ENCODE data around the gene STEAP1B. TPM values are rescaled to one million over a fixed set of nuclear protein-coding genes. Genes with fewer than 3 reads are reported as not detected.

Gene STEAP1B
- total RNA-seq, 2 experiments from 2014 or later, result not detected

GRCh38 chr7:22488643-22489462 lies 11.1 kb downstream of the STEAP1B start:
- H3K9me3 Mint-ChIP-seq, result no peaks in the 10 kb centered on the region

GRCh38 chr7:22487978-22488642 lies 11.9 kb downstream of the STEAP1B start:
- ATAC-seq (ENCODE audit: poor library complexity), result no peak

More at GRCh38 chr7:22488643-22489462, 11.1 kb downstream of the STEAP1B start:
- POLR2A ChIA-PET, result no interaction called here
- no peaks in the 10 kb centered on the region for H3K36me3 Mint-ChIP-seq (ENCODE audit: low read depth)
- CTCF ChIA-PET, result interaction anchor here (0.7 kb wide), 1 partner anchor 376 kb away, joined by 3 read pairs; no protein-coding TSS in a partner anchor
- Histone ChIP-seq H3K27ac (ENCODE audit: low read depth in 1 of 2, low read length in 2 of 2) (no peak overlapping the region), H3K4me3 (ENCODE audit: low read length) (no peak overlapping the region), H3K4me1 (ENCODE audit: insufficient read depth, low read length) (no peaks in the 10 kb centered on the region), H3K9me3 (ENCODE audit: control insufficient read depth in 1 of 2, insufficient read depth in 1 of 2, low read length in 2 of 2) (no peaks in the 10 kb centered on the region), H3K36me3 (ENCODE audit: insufficient read depth, low read length) (no peaks in the 10 kb centered on the region), H3K27me3 (ENCODE audit: control insufficient read depth in 1 of 2, insufficient read depth in 2 of 2, low read length in 2 of 2) (peaks cover 0 to 4% of the 10 kb centered on the region in 2 experiments)
- no peaks in the 10 kb centered on the region for H3K27me3 Mint-ChIP-seq
- ATAC-seq (ENCODE audit: poor library complexity), result peak; percentile 65
- H3K4me3 Mint-ChIP-seq, result no peak overlapping the region
- no peaks in the 10 kb centered on the region for H3K4me1 Mint-ChIP-seq (ENCODE audit: low read depth)
- intact Hi-C loops (cut with DNase I, micrococcal nuclease), result loop anchor here (1.0 to 2.0 kb wide), 2 partner anchors 379 to 386 kb away; no protein-coding TSS in a partner anchor
- peak; percentile 91 for TF ChIP-seq CTCF (IDR thresholded peaks at IDR 0.05)
- H3K27ac Mint-ChIP-seq, result no peak overlapping the region
- DNase-seq, result peak; percentile 20 to 80 (median 46)

GRCh38 chr7:22486597-22486996 lies 13.4 kb downstream of the STEAP1B start:
- no peak for TF ChIP-seq CTCF (IDR thresholded peaks at IDR 0.05)
- H3K4me3 ChIP-seq (ENCODE audit: low read length), result no peak overlapping the region
- no peak overlapping the region for H3K27ac ChIP-seq (ENCODE audit: low read depth in 1 of 2, low read length in 2 of 2)
- peaks cover 0 to 4% of the 10 kb centered on the region in 2 experiments for H3K27me3 ChIP-seq (ENCODE audit: control insufficient read depth in 1 of 2, insufficient read depth in 2 of 2, low read length in 2 of 2)
- no peaks in the 10 kb centered on the region for H3K9me3 ChIP-seq (ENCODE audit: control insufficient read depth in 1 of 2, insufficient read depth in 1 of 2, low read length in 2 of 2)
- ATAC-seq (ENCODE audit: poor library complexity), result no peak
- POLR2A ChIA-PET, result no interaction called here
- intact Hi-C loops (cut with DNase I, micrococcal nuclease), result no loop called here
- Mint-ChIP-seq H3K9me3 (no peaks in the 10 kb centered on the region), H3K4me3 (no peak overlapping the region), H3K4me1 (ENCODE audit: low read depth) (peaks cover 3% of the 10 kb centered on the region), H3K27me3 (no peaks in the 10 kb centered on the region), H3K36me3 (ENCODE audit: low read depth) (no peaks in the 10 kb centered on the region), H3K27ac (no peak overlapping the region)
- no peak for DNase-seq
- CTCF ChIA-PET, result no interaction called here
- H3K4me1 ChIP-seq (ENCODE audit: insufficient read depth, low read length), result peaks cover 4% of the 10 kb centered on the region
- no peaks in the 10 kb centered on the region for H3K36me3 ChIP-seq (ENCODE audit: insufficient read depth, low read length)

More at GRCh38 chr7:22487978-22488642, 11.9 kb downstream of the STEAP1B start:
- no peak overlapping the region for H3K27ac Mint-ChIP-seq
- H3K4me3 Mint-ChIP-seq, result no peak overlapping the region
- ChIA-PET POLR2A (no interaction called here), CTCF (no interaction called here)
- H3K27ac ChIP-seq (ENCODE audit: low read depth in 1 of 2, low read length in 2 of 2), result no peak overlapping the region
- no peaks in the 10 kb centered on the region for H3K9me3 Mint-ChIP-seq
- no peaks in the 10 kb centered on the region for H3K9me3 ChIP-seq (ENCODE audit: control insufficient read depth in 1 of 2, insufficient read depth in 1 of 2, low read length in 2 of 2)
- H3K4me1 Mint-ChIP-seq (ENCODE audit: low read depth), result no peaks in the 10 kb centered on the region
- H3K36me3 Mint-ChIP-seq (ENCODE audit: low read depth), result no peaks in the 10 kb centered on the region
- no peaks in the 10 kb centered on the region for H3K36me3 ChIP-seq (ENCODE audit: insufficient read depth, low read length)
- no peaks in the 10 kb centered on the region for H3K4me1 ChIP-seq (ENCODE audit: insufficient read depth, low read length)
- no peak for TF ChIP-seq CTCF (IDR thresholded peaks at IDR 0.05)
- no peak for DNase-seq
- H3K4me3 ChIP-seq (ENCODE audit: low read length), result no peak overlapping the region
- H3K27me3 Mint-ChIP-seq, result no peaks in the 10 kb centered on the region
- intact Hi-C loops (cut with DNase I, micrococcal nuclease), result loop anchor here in 1 of 2 experiments (2.0 kb wide), 1 partner anchor 385 kb away; no protein-coding TSS in a partner anchor
- peaks cover 0 to 4% of the 10 kb centered on the region in 2 experiments for H3K27me3 ChIP-seq (ENCODE audit: control insufficient read depth in 1 of 2, insufficient read depth in 2 of 2, low read length in 2 of 2)

Data from CD4-positive, alpha-beta T cell (primary cell).